Astrocyte of the cerebellum (primary cell): ENCODE data around the gene CACNA2D3.

Experiments
- DNase-seq: peaks from one replicate; pipeline ENCODE4 v3.0.0-alpha.2; 2011; ENCODE audit warnings: low read depth
- H3K4me3 ChIP-seq: 2 replicates; pipeline ENCODE4 v1.5.1; 2011; ENCODE audit warnings: mild to moderate bottlenecking, low read depth, low read length, moderate library complexity
- CTCF ChIP-seq: IDR thresholded peaks from 2 replicates; pipeline ENCODE4 v1.5.1; 2012; ENCODE audit warnings: low read length, low read depth, moderate library complexity, mild to moderate bottlenecking; ENCODE audit errors: missing control alignments
- in situ Hi-C: cut with HindIII; loops from 2 replicates; pipeline ENCODE4 v1.10.0; 2017; ENCODE audit warnings: low sequenced_read_pairs

Gene CACNA2D3

GRCh38 chr3:54353546-54353945 lies 231.2 kb downstream of the CACNA2D3 start:
- DNase-seq, result no peak
- TF ChIP-seq CTCF, result no peak
- in situ Hi-C loops, result no loop called here
- H3K4me3 ChIP-seq, result no peak overlapping the region

GRCh38 chr3:54353946-54354345 lies 231.6 kb downstream of the CACNA2D3 start:
- in situ Hi-C loops, result no loop called here
- H3K4me3 ChIP-seq, result no peak overlapping the region
- peak; percentile 6 for DNase-seq
- TF ChIP-seq CTCF, result no peak

DNA sequence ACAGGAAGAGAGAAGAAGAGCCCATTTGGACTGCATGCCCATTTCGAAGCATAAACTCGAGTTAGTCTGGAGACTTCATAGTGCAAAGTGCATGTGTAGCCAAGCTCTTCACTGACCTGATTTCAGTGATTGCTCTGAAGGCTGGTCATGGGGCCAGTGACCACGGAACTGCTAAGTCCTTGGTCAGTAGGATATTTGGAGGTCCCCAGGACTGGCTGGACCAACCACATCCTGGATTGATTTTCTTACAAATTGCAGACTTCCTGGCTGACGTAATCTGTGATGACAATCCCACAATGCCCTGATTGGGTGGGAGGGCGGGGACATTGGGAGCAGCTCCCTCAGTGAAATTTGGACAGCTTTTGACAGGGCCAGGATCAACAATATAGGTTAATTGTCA lies 233.4 kb downstream of the CACNA2D3 start:
- H3K4me3 ChIP-seq, result no peak overlapping the region
- no peak for TF ChIP-seq CTCF
- no peak for DNase-seq
- in situ Hi-C loops, result no loop called here

- TF ChIP-seq CTCF, result no peak
- peak; percentile 18 for DNase-seq
- in situ Hi-C loops, result no loop called here
- no peak overlapping the region for H3K4me3 ChIP-seq
Measured at GRCh38 chr3:54356261-54357045, 234.1 kb downstream of the CACNA2D3 start.

DNA sequence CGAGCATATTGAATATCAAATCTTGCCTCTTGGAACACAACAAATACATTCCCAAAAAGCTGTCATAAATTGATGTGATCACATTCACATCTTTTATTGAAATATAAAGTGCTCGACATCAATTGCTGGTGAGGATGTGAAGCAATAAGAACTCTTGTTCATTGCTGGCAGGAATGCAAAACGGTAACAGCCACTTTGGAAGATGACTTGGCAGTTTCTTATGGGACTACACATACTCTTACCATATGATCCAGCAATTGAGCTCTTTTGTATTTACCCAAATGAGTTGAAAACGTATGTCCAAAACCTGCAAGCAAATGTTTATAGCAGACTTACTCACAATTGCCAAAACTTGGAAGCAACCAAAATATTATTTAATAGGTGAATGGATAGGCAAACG lies 234.9 kb downstream of the CACNA2D3 start:
- no peak for DNase-seq
- in situ Hi-C loops, result no loop called here
- H3K4me3 ChIP-seq, result no peak overlapping the region
- TF ChIP-seq CTCF, result no peak

DNA sequence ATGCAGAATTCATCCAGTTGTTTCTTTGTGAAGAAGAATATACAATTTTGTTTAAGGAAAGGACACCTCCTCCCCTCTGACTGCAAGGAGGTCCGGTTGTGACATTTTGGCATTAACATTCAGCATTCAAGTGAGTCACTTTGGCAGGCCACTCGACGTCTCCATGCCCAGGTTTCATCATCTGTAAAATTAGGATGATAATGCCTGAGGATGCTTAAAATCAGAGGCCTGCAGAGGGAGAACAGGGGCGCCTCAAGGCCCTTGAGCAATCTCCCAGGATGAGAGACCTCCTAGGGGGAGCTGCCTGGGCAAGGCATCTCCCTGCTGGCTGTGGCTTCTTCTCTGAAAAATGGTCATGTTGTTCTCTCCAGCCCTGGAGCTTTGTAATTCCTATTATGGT lies 236.0 kb downstream of the CACNA2D3 start:
- H3K4me3 ChIP-seq, result no peak overlapping the region
- TF ChIP-seq CTCF, result no peak
- no peak for DNase-seq
- in situ Hi-C loops, result no loop called here
